ENCODE measurements around the gene CTTN.
"Not testable (repeated sequence)": the region's sequence is repeated elsewhere in the genome, so short reads cannot be mapped to it uniquely, and the experiment has no call there.

The CTTN gene

GRCh38 chr11:70381350-70381749, 17.0 kb upstream of the CTTN start:
- TF ChIP-seq, protein P1, sequence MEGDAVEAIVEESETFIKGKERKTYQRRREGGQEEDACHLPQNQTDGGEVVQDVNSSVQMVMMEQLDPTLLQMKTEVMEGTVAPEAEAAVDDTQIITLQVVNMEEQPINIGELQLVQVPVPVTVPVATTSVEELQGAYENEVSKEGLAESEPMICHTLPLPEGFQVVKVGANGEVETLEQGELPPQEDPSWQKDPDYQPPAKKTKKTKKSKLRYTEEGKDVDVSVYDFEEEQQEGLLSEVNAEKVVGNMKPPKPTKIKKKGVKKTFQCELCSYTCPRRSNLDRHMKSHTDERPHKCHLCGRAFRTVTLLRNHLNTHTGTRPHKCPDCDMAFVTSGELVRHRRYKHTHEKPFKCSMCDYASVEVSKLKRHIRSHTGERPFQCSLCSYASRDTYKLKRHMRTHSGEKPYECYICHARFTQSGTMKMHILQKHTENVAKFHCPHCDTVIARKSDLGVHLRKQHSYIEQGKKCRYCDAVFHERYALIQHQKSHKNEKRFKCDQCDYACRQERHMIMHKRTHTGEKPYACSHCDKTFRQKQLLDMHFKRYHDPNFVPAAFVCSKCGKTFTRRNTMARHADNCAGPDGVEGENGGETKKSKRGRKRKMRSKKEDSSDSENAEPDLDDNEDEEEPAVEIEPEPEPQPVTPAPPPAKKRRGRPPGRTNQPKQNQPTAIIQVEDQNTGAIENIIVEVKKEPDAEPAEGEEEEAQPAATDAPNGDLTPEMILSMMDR (IDR thresholded peaks at IDR 0.05; ENCODE audit: low read depth, low read length): no peak
- H3K4me3 ChIP-seq (ENCODE audit: low read depth, low read length): no peak overlapping the region

- TF ChIP-seq, protein P1 (IDR thresholded peaks at IDR 0.05; ENCODE audit: low read depth, low read length): peak; percentile 7; the same call in 1 of the 2 replicates
- H3K4me3 ChIP-seq (ENCODE audit: low read depth, low read length): peak overlapping the region; percentile 8
These were observed 16.2 kb upstream of the CTTN start for GRCh38 chr11:70381872-70382861.

- H3K4me3 ChIP-seq (ENCODE audit: low read depth, low read length): no peak overlapping the region
- TF ChIP-seq, protein P1 (IDR thresholded peaks at IDR 0.05; ENCODE audit: low read depth, low read length): no peak
These were observed 14.4 kb upstream of the CTTN start for GRCh38 chr11:70383664-70384565.

DNA sequence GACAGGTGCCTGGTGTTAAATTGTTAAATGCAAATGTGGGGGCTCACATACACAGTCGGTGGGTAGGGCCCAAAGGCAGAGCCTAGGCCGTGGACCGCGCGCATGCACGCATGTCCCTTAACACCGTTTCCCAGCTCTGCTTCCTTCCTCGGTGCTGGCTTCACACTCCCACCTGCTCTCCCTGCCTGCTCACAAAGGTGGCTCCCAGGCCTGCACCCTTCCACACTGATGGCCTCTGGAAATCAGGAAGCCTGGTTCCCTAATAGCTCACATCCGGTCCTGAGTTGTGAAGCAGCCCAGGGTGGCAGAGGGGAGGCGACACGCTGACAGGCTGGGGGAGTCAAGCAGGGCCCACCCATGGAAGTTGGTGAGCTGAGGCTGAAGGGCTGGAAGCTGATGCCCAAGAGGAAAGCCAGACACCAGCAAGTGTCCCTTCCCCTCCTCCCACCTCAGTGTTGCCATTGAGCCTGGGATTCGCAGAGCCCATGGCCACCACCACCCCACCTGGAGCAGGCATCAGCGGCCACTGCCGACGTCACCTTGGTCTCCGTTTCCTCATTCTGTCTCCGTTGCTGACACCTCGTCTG, 13.7 kb upstream of the CTTN start:
- H3K4me3 ChIP-seq (ENCODE audit: low read depth, low read length): no peak overlapping the region
- TF ChIP-seq, protein P1 (IDR thresholded peaks at IDR 0.05; ENCODE audit: low read depth, low read length): no peak

DNA sequence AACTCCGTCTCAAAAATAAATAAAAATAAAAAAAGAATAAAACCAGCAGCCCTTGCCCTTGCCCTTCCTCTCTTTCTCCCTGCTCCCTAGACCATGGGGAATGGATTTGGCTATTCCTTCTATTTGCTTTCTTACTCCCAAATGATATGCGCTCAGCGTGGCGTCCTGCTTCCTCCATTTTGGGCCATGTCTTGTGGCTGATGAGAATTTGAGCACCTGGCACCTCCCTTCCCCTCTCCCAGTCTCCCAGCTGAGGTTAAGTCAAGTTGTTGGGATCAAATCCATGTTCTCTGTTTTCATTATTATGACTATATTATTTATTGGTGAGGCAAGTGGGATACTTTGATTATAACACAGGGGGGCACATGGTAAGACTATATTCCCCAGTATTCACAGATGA, 10.8 kb upstream of the CTTN start:
- TF ChIP-seq, protein P1 (IDR thresholded peaks at IDR 0.05; ENCODE audit: low read depth, low read length): no peak
- no peak overlapping the region for H3K4me3 ChIP-seq (ENCODE audit: low read depth, low read length)

GRCh38 chr11:70389201-70389600, 9.1 kb upstream of the CTTN start:
- H3K4me3 ChIP-seq (ENCODE audit: low read depth, low read length): no peak overlapping the region
- TF ChIP-seq, protein P1 (IDR thresholded peaks at IDR 0.05; ENCODE audit: low read depth, low read length): no peak

DNA sequence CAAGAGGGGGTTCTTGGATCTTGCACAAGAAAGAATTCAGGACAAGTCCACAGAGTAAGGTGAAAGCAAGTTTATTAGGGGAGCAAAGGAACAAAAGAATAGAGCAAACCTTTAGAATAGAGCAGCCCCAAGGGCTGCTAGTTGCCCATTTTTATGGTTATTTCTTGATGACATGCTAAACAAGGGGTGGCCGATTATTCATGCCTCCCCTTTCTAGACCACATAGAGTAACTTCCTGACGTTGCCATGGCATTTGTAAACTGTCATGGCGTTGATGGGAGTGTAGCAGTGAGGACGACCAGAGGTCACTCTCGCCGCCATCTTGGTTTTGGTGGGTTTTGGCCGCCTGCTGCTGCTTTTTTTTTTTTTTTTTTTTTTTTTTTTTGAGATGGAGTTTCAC, 7.4 kb upstream of the CTTN start:
- not testable (repeated sequence) for H3K4me3 ChIP-seq (ENCODE audit: low read depth, low read length)

Measured in WI38 (cell line).